T-helper 1 cell treated with Interleukin-12 subunit alpha and Interleukin-12 subunit beta and Interleukin-4 antibody, amounts not matched to agents 30 ng/mL and 1 ng/mL, for 36 hours (primary cell): ENCODE results near the gene PNRC1. TPM values are rescaled to one million over a fixed set of nuclear protein-coding genes. Genes with fewer than 3 reads are reported as not detected.
"Not testable (repeated sequence)": the region's sequence is repeated elsewhere in the genome, so short reads cannot be mapped to it uniquely, and the experiment has no call there.

Source experiments
- intact Hi-C: fragments of 100-400 bp; cut with micrococcal nuclease; formaldehyde crosslinking; loops from one replicate; pipeline ENCODE4 v1.15.1; 2024
- total RNA-seq: library from RNA; stranded (reverse); gene quantifications from 2 replicates; pipeline ENCODE4 v1.2.3, GENCODE V29; 2022

Gene PNRC1
- total RNA-seq, 1 donor from 2014 or later, result 75.7 TPM

DNA sequence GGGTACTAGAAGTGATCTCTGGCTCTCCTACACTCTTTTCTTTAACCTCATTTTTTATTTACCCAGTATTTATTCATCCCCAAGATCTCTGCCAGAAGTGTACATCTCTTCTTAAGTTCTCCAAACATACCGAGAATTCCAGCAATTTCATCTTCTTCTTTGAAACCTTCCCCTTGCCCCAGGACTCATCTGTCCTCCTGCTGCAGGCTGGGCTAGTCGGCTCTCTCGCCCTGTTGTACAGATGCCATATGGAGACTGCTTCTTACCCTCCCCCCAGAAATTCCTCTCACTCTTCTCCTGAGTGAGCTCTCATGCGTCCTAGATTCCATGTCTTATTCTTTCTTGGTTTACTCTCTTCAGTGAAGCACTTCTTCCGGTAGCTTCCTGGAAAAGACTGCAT is 21.9 kb upstream of the PNRC1 start:
- intact Hi-C loops, result no loop called here

GRCh38 chr6:89059227-89059626 is 21.3 kb upstream of the PNRC1 start:
- intact Hi-C loops, result no loop called here

- intact Hi-C loops, result no loop called here
These were observed 16.7 kb upstream of the PNRC1 start for GRCh38 chr6:89063881-89064280.

GRCh38 chr6:89064931-89065330 is 15.6 kb upstream of the PNRC1 start:
- intact Hi-C loops, result not testable (repeated sequence)

GRCh38 chr6:89066121-89066520 is 14.4 kb upstream of the PNRC1 start:
- intact Hi-C loops, result not testable (repeated sequence)

GRCh38 chr6:89066940-89067646 is 13.5 kb upstream of the PNRC1 start:
- intact Hi-C loops, result no loop called here

- intact Hi-C loops, result no loop called here
These were observed 12.8 kb upstream of the PNRC1 start for GRCh38 chr6:89067796-89068195.

DNA sequence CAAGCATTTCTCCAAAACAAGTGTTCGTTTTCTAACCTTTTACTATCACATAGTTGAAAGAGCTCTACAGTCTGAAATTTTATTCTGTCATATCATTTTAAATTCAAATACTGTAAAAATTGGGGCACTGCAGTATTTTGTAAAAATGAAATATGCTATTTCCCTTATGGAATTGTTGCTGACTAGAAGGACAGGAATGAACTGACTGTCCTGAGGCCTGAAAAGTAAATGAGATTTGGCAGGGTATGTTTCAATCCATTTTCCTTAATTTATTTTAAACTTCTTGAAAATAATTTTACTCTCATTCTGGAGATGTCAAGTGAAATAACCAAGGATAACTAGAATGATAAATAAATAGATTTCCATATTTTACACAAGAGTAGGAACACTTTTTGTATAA is 11.9 kb upstream of the PNRC1 start:
- intact Hi-C loops, result no loop called here

- intact Hi-C loops, result no loop called here
These were observed 10.9 kb upstream of the PNRC1 start for GRCh38 chr6:89069536-89070163.

GRCh38 chr6:89071036-89071435 is 9.5 kb upstream of the PNRC1 start:
- intact Hi-C loops, result no loop called here

- intact Hi-C loops, result no loop called here
These were observed 7.4 kb upstream of the PNRC1 start for GRCh38 chr6:89073014-89073620.

GRCh38 chr6:89073840-89074239 is 6.7 kb upstream of the PNRC1 start:
- intact Hi-C loops, result no loop called here

DNA sequence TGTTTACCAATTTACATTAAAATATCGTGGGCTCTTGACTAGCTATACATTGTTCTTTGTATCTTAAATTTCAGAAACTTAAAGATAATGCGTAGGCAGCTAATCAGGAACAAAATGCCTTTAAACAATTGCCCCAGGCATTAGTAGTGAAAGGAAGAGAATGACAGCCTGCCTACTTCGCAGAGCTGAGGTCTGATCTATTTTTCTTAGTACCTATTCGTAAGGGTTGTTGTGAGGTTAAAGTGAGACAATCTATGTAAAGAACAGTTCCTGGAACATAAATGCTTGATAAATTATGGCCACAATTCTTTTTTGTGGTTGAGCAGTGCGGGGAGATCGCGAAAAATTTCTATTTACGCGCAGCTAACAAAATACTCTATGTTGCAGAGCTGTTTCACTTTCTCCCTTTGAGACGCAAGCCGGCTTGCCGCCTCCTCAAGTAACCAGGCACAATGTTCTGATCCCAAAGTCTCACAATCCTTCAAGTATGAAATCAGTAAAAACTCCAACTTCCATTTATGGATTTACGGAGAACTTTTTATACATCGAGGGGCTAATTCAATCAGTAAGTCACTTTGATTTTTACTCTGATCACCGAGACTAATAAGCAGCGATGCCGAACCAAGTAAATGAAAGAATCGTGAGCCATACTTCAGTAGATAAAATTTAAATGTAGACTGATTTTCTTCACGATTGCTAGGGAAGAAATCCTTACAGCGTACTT is 878 bp upstream of the PNRC1 start:
- intact Hi-C loops, result loop anchor here (1.0 to 5.0 kb wide), 18 partner anchors 27 to 1925 kb away; partner anchors contain the start of genes AKIRIN2, ANKRD6, CASP8AP2 and LYRM2

GRCh38 chr6:89081129-89081422 is 525 bp downstream of the PNRC1 start:
- intact Hi-C loops, result loop anchor here (1.0 to 5.0 kb wide), 7 partner anchors 36 to 1926 kb away; partner anchors contain the start of genes ANKRD6, RRAGD, SLC35A1 and ZNF292

DNA sequence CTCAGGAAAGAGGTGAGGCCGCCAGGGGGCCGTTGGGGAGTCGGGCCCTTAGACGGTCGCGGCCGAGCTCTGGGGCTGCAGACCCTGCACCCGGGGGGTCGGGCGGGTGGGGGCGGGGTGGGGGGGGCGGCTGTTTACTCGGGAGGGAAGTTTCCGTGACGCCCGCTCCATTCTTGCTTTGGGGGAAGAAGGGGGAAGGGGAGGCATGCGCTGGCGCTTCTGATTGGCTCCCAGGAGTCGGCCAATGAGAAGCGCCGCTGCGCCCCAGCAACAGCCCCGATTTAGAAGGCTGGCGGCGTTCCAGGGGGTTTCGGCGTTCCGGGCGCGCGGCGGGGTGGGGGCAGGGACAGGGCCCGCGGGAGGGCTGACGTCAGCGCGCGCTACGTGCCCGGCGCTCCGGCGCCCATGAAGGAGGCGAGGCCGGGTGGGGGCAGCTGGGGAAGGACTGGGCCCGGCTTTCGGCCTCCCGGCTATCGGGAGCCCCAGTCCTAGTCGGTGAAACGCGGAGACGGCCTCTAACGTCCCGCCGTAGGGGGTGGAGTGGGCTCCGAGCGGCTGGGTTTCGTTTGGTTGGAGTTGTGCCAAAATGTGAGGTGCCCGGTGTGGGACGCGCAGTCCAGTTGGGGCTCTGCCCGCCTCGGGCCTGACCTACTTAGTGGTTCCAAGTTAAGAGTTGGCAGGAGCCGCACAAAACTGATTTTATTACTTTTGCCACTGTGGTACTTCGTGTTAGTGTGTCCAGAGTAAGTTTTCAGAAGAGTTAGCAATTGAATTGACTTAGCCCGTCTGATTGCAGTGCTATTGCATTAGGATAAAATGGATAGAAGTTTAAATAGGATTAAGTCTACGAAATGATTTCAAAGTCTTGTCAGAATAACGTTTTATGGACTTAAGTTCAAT is 1.1 kb downstream of the PNRC1 start:
- intact Hi-C loops, result loop anchor here (1.0 to 5.0 kb wide), 8 partner anchors 35 to 1927 kb away; partner anchors contain the start of genes ANKRD6, RRAGD, SLC35A1 and ZNF292

GRCh38 chr6:89082486-89082891 is 1.9 kb downstream of the PNRC1 start:
- intact Hi-C loops, result loop anchor here (1.0 to 5.0 kb wide), 3 partner anchors 350 to 1315 kb away; partner anchors contain the start of gene ANKRD6

DNA sequence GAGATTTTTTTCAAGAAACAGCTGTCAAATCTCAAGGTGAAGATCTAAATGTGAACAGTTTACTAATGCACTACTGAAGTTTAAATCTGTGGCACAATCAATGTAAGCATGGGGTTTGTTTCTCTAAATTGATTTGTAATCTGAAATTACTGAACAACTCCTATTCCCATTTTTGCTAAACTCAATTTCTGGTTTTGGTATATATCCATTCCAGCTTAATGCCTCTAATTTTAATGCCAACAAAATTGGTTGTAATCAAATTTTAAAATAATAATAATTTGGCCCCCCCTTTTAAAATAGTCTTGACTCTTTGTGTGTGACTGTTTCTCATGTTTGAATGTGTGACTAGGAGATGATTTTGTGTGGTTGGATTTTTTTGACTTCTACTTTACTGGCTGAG is 4.0 kb downstream of the PNRC1 start:
- intact Hi-C loops, result loop anchor here (5.0 kb wide), 2 partner anchors 348 to 1313 kb away; partner anchors contain the start of gene ANKRD6

DNA sequence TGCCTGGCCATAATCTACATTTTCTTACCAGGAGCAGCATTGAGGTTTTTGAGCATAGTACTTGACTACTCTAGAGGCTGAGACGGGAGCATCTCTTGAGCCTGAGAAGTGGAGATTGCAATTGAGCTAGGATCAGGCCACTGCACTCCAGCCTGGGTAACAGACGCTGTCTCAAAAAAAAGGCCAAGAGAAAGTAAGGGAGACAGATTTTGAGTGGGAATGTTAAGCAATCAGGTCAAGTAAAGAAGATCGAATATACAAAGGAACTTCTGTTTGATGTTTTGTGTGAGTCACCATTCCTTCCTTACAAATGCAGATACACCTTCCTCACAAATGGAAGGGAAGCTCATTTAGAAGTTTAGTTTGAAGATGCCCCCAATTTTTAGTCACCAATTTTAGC is 4.4 kb downstream of the PNRC1 start:
- intact Hi-C loops, result loop anchor here (5.0 kb wide), 2 partner anchors 347 to 1312 kb away; partner anchors contain the start of gene ANKRD6

DNA sequence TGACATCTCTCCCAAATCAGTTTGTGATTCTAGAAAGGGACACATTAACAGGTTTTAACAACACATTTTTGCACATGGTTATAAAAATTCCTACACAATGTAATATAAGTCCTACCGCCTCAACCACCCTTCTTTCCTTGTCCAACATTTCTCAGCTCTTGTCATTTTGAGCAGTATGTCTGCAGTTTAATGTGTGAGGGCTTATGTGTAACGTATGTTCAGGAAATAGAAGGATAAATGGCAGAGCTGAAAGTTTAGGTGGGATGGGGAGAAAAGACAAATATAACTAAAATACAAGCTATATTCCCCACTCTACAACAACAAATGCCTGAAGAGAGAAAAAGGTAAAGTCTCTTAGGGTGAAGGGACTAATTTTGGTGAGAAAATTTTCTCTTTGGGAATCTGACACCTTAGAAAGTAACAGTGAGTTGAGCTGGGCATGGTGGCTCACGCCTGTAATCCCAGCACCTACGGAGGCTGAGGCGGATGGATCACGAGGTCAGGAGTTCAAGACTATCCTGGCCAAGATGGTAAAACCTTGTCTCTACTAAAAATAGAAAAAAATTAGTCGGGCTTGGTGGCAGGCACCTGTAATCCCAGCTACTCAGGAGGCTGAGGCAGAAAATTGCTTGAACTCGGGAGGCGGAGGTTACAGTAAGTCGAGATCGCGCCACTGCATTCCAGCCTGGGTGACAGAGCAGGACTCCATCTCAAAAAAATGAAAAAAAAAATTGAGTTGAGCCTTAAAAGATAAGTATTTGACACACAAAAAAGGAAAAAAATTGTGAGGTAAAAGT is 5.1 kb downstream of the PNRC1 start:
- intact Hi-C loops, result no loop called here

DNA sequence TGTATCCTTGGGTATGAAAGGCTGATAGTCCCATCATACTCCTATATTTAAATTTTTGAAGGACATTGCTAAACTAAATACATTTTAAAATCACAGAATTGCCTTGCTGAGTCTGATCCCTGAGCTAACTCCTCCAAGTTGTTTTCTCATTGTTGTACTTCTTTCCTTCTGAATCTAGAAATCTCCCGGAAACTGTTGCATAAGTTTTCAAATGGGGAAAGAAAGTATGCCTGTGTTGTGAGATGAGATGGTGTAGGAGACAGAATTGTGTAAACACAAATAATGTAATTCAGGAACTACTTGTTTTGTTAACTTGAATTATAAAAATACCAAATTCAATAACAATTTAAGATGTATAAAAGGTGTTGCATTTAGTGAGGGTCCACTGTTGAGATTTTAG is 7.3 kb downstream of the PNRC1 start:
- intact Hi-C loops, result no loop called here
